Measurements from ENCODE around the gene LYL1. TPM values are rescaled to one million over a fixed set of nuclear protein-coding genes. Genes with fewer than 3 reads are reported as not detected.

Gene LYL1
- total RNA-seq, 1 donor from 2014 or later, result 0.88 TPM

- no peak overlapping the region for H3K27ac ChIP-seq
- H3K4me1 ChIP-seq, result peaks cover 31% of the 10 kb centered on the region
- no peaks in the 10 kb centered on the region for H4K20me1 ChIP-seq (ENCODE audit: low read depth)
- Mint-ChIP-seq H3K4me3 (no peak overlapping the region), H3K4me1 (peaks cover 28% of the 10 kb centered on the region), H3K36me3 (no peaks in the 10 kb centered on the region), H3K9me3 (no peaks in the 10 kb centered on the region), H3K27ac (no peak overlapping the region), H3K27me3 (ENCODE audit: insufficient read depth, low read depth) (peaks cover 36% of the 10 kb centered on the region)
- no peak overlapping the region for H2AFZ ChIP-seq (replicated peaks)
- no peaks in the 10 kb centered on the region for H3K36me3 ChIP-seq
- no peaks in the 10 kb centered on the region for H3K9me3 ChIP-seq (ENCODE audit: low read depth)
- no peak for TF ChIP-seq EZH2 (IDR thresholded peaks at IDR 0.05)
- no peak overlapping the region for H3K4me3 ChIP-seq
- H3F3A ChIP-seq (ENCODE audit: low read depth), result peaks cover 5% of the 10 kb centered on the region
- H3K9ac ChIP-seq, result no peak overlapping the region
- H3K79me2 ChIP-seq (ENCODE audit: low read depth), result no peaks in the 10 kb centered on the region
- H3K4me2 ChIP-seq, result no peak overlapping the region
- DNase-seq (ENCODE audit: low spot score), result no peak
- peaks cover 11% of the 10 kb centered on the region for H3K27me3 ChIP-seq
Observed at GRCh38 chr19:13083627-13084026, 19.0 kb downstream of the LYL1 start.

- Histone ChIP-seq H3F3A (ENCODE audit: low read depth) (peaks cover 5% of the 10 kb centered on the region), H3K9ac (no peak overlapping the region), H3K27ac (no peak overlapping the region), H3K4me1 (peaks cover 37% of the 10 kb centered on the region), H2AFZ (replicated peaks) (peak overlapping the region; percentile 32), H3K27me3 (peaks cover 11% of the 10 kb centered on the region), H3K4me3 (no peak overlapping the region), H3K9me3 (ENCODE audit: low read depth) (no peaks in the 10 kb centered on the region), H3K36me3 (no peaks in the 10 kb centered on the region), H3K4me2 (peak overlapping the region; percentile 11), H4K20me1 (ENCODE audit: low read depth) (no peaks in the 10 kb centered on the region), H3K79me2 (ENCODE audit: low read depth) (no peaks in the 10 kb centered on the region)
- Mint-ChIP-seq H3K27ac (no peak overlapping the region), H3K27me3 (ENCODE audit: insufficient read depth, low read depth) (peaks cover 33% of the 10 kb centered on the region), H3K9me3 (no peaks in the 10 kb centered on the region), H3K4me3 (peak overlapping the region; percentile 42), H3K36me3 (no peaks in the 10 kb centered on the region), H3K4me1 (peaks cover 29% of the 10 kb centered on the region)
- no peak for DNase-seq (ENCODE audit: low spot score)
- TF ChIP-seq EZH2phosphoT487 (IDR thresholded peaks at IDR 0.05) (no peak), CTCF (IDR thresholded peaks at IDR 0.05) (no peak), EZH2 (IDR thresholded peaks at IDR 0.05) (no peak)
Observed at GRCh38 chr19:13083008-13083404, 19.7 kb downstream of the LYL1 start.

GRCh38 chr19:13082192-13083007 is 20.3 kb downstream of the LYL1 start:
- H3K4me1 Mint-ChIP-seq, result peaks cover 33% of the 10 kb centered on the region
- H3K36me3 Mint-ChIP-seq, result no peaks in the 10 kb centered on the region
- no peak overlapping the region for H3K27ac Mint-ChIP-seq
- no peaks in the 10 kb centered on the region for H3K36me3 ChIP-seq
- H3K27me3 Mint-ChIP-seq (ENCODE audit: insufficient read depth, low read depth), result peaks cover 38% of the 10 kb centered on the region
- H3K4me2 ChIP-seq, result peak overlapping the region; percentile 11
- peaks cover 43% of the 10 kb centered on the region for H3K4me1 ChIP-seq
- peak overlapping the region; percentile 32 for H2AFZ ChIP-seq (replicated peaks)
- no peak overlapping the region for H3K9ac ChIP-seq
- H3K9me3 Mint-ChIP-seq, result no peaks in the 10 kb centered on the region
- H3K27ac ChIP-seq, result no peak overlapping the region
- H3K4me3 Mint-ChIP-seq, result no peak overlapping the region
- TF ChIP-seq CTCF (IDR thresholded peaks at IDR 0.05) (peak; percentile 34), EZH2 (IDR thresholded peaks at IDR 0.05) (no peak), EZH2phosphoT487 (IDR thresholded peaks at IDR 0.05) (no peak)
- peak; percentile 74 for DNase-seq (ENCODE audit: low spot score)
- no peaks in the 10 kb centered on the region for H3K79me2 ChIP-seq (ENCODE audit: low read depth)
- H3F3A ChIP-seq (ENCODE audit: low read depth), result peaks cover 5% of the 10 kb centered on the region
- H3K4me3 ChIP-seq, result no peak overlapping the region
- H3K27me3 ChIP-seq, result peaks cover 11% of the 10 kb centered on the region
- no peaks in the 10 kb centered on the region for H4K20me1 ChIP-seq (ENCODE audit: low read depth)
- H3K9me3 ChIP-seq (ENCODE audit: low read depth), result no peaks in the 10 kb centered on the region

- Histone ChIP-seq H3K36me3 (no peaks in the 10 kb centered on the region), H3K27ac (no peak overlapping the region), H3K4me1 (peaks cover 43% of the 10 kb centered on the region), H3K4me2 (no peak overlapping the region), H3K27me3 (peaks cover 24% of the 10 kb centered on the region), H3K9me3 (ENCODE audit: low read depth) (no peaks in the 10 kb centered on the region), H3K4me3 (no peak overlapping the region), H3K9ac (no peak overlapping the region), H3K79me2 (ENCODE audit: low read depth) (no peaks in the 10 kb centered on the region), H3F3A (ENCODE audit: low read depth) (peaks cover 5% of the 10 kb centered on the region), H2AFZ (replicated peaks) (peak overlapping the region; percentile 76), H4K20me1 (ENCODE audit: low read depth) (no peaks in the 10 kb centered on the region)
- H3K36me3 Mint-ChIP-seq, result no peaks in the 10 kb centered on the region
- peaks cover 41% of the 10 kb centered on the region for H3K27me3 Mint-ChIP-seq (ENCODE audit: insufficient read depth, low read depth)
- no peak overlapping the region for H3K27ac Mint-ChIP-seq
- H3K9me3 Mint-ChIP-seq, result no peaks in the 10 kb centered on the region
- H3K4me1 Mint-ChIP-seq, result peaks cover 35% of the 10 kb centered on the region
- DNase-seq (ENCODE audit: low spot score), result no peak
- no peak overlapping the region for H3K4me3 Mint-ChIP-seq
- TF ChIP-seq CTCF (IDR thresholded peaks at IDR 0.05), result no peak
Observed at GRCh38 chr19:13079542-13079986, 23.1 kb downstream of the LYL1 start.
